PC-9 (cell line): Measurements from ENCODE around the gene DOCK6. TPM values are rescaled to one million over a fixed set of nuclear protein-coding genes. Genes with fewer than 3 reads are reported as not detected.

Experiments
- BruUV-seq: library from RNA; stranded (reverse); fragments of 400-500 nt; replicated peaks from 2 replicates; lab custom pipeline; 2021; lab: Mats Ljungman, UMichigan
- CTCF ChIA-PET: fragments of 300-600 bp; sonication (Branson Sonifier 250); formaldehyde crosslinking; loops from one replicate; lab custom pipeline; 2022; ENCODE audit warnings: antibody characterized with exemption; lab: Charles Lee
- POLR2A ChIA-PET: fragments of 300-600 bp; sonication (Branson Sonifier 250); formaldehyde crosslinking; loops from one replicate; lab custom pipeline; 2022; ENCODE audit warnings: antibody characterized with exemption; ENCODE audit not compliant: unreplicated experiment; lab: Charles Lee
- DNase-seq, 2 experiments: peaks; one replicate each; pipeline versions ENCODE4 v3.0.0 to v3.0.0-alpha.2; 2015 to 2022; ENCODE audit warnings: mixed read lengths in 1 of 2
- H2AFZ ChIP-seq: fragments of 200-600 bp; sonication (generic); 2 replicates; pipeline ENCODE4 v1.8.1; 2017; ENCODE audit warnings: antibody characterized with exemption
- H3F3A ChIP-seq: fragments of 200-600 bp; sonication (generic); 2 replicates; pipeline ENCODE4 v1.8.1; 2017; ENCODE audit warnings: antibody characterized with exemption, mild to moderate bottlenecking, low read depth; ENCODE audit not compliant: insufficient read depth
- H3K27ac ChIP-seq: fragments of 200-600 bp; sonication (generic); 2 replicates; pipeline ENCODE4 v1.6.1; 2016; ENCODE audit warnings: mixed run types
- H3K27me3 ChIP-seq: fragments of 200-600 bp; sonication (generic); 2 replicates; pipeline ENCODE4 v1.6.1; 2016; ENCODE audit warnings: low read depth, mixed run types; ENCODE audit not compliant: insufficient read depth
- H3K36me3 ChIP-seq: fragments of 200-600 bp; sonication (generic); 2 replicates; pipeline ENCODE4 v1.6.1; 2016; ENCODE audit warnings: low read depth, mixed run types
- H3K4me1 ChIP-seq: fragments of 200-600 bp; sonication (generic); replicated peaks from 2 replicates; pipeline ENCODE4 v1.6.1; 2016; ENCODE audit warnings: mixed run types; ENCODE audit not compliant: insufficient read depth
- H3K4me2 ChIP-seq: fragments of 200-600 bp; sonication (generic); 2 replicates; pipeline ENCODE4 v1.6.1; 2017; ENCODE audit warnings: mixed run types
- H3K4me3 ChIP-seq: fragments of 200-600 bp; sonication (generic); 2 replicates; pipeline ENCODE4 v1.6.1; 2016; ENCODE audit warnings: mixed run types
- H3K79me2 ChIP-seq: fragments of 200-600 bp; sonication (generic); 2 replicates; pipeline ENCODE4 v1.6.1; 2017; ENCODE audit warnings: low read depth, mixed run types
- H3K9me2 ChIP-seq: fragments of 200-600 bp; sonication (generic); 2 replicates; pipeline ENCODE4 v1.8.1; 2017; ENCODE audit warnings: mild to moderate bottlenecking; ENCODE audit not compliant: insufficient read depth
- H3K9me3 ChIP-seq: fragments of 200-600 bp; sonication (generic); 2 replicates; pipeline ENCODE4 v1.8.1; 2016; ENCODE audit warnings: low read depth; ENCODE audit not compliant: insufficient read depth
- H4K20me1 ChIP-seq: fragments of 200-600 bp; sonication (generic); 2 replicates; pipeline ENCODE4 v1.8.1; 2017; ENCODE audit not compliant: insufficient read depth
- EZH2 ChIP-seq: fragments of 200-600 bp; sonication (generic); IDR thresholded peaks from 2 replicates; pipeline ENCODE4 v1.8.0; 2017; ENCODE audit warnings: antibody characterized with exemption, low read depth
- intact Hi-C: fragments of 100-400 bp; cut with micrococcal nuclease; formaldehyde crosslinking; loops from one replicate; pipeline ENCODE4 v1.10.0; 2022; ENCODE audit not compliant: unreplicated experiment
- total RNA-seq: library from RNA; stranded (reverse); gene quantifications from 2 replicates; pipeline ENCODE4 v1.2.3, GENCODE V29; 2021
- TF ChIP-seq, protein P1 (sequence below): fragments of 200-600 bp; sonication (generic); conservative IDR thresholded peaks from 2 replicates; pipeline ENCODE4 v1.6.1; 2017; ENCODE audit warnings: mixed run types, antibody characterized with exemption, mild to moderate bottlenecking, moderate library complexity

The DOCK6 gene
- total RNA-seq, 1 experiment from 2014 or later = 32.5 TPM

DNA sequence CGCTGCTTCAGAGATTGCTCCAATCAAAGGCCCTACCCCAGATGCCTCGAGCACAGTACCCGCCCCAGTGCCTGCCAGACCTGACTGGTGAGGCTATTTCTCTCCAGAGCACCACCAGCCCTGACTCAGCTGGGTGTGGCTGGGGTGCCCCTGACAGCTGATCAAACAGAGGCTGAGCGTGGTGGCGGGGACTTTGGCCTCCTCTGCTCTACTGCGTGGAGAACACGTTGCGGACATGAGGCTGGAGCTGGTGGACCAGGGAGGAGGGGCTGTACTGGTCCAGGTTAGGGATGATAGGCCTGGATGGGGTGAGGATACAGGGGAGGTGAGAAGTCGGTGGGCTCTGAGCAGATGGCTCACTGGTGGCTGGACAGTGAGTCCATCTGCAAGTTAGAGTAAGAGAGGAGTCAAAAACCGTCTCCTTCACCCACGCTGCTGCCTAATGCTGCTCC, 3.5 kb upstream of the DOCK6 start:
- no peak overlapping the region for H3K4me3 ChIP-seq
- CTCF ChIA-PET = interaction anchor here (0.6 to 0.7 kb wide), 4 partner anchors 24 to 302 kb away, joined by 3 to 16 read pairs (median 6); partner anchors contain the start of gene EPOR
- peak; percentile 87 to 97 for DNase-seq
- no peaks in the 10 kb centered on the region for H3K79me2 ChIP-seq
- no peaks in the 10 kb centered on the region for H3K9me2 ChIP-seq
- POLR2A ChIA-PET = no interaction called here
- no peak for TF ChIP-seq EZH2
- TF ChIP-seq, protein P1, sequence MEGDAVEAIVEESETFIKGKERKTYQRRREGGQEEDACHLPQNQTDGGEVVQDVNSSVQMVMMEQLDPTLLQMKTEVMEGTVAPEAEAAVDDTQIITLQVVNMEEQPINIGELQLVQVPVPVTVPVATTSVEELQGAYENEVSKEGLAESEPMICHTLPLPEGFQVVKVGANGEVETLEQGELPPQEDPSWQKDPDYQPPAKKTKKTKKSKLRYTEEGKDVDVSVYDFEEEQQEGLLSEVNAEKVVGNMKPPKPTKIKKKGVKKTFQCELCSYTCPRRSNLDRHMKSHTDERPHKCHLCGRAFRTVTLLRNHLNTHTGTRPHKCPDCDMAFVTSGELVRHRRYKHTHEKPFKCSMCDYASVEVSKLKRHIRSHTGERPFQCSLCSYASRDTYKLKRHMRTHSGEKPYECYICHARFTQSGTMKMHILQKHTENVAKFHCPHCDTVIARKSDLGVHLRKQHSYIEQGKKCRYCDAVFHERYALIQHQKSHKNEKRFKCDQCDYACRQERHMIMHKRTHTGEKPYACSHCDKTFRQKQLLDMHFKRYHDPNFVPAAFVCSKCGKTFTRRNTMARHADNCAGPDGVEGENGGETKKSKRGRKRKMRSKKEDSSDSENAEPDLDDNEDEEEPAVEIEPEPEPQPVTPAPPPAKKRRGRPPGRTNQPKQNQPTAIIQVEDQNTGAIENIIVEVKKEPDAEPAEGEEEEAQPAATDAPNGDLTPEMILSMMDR = no peak
- intact Hi-C loops = no loop called here
- H3K27me3 ChIP-seq = no peaks in the 10 kb centered on the region
- H4K20me1 ChIP-seq = no peaks in the 10 kb centered on the region
- H3K4me2 ChIP-seq = peak overlapping the region; percentile 68
- H3K36me3 ChIP-seq = no peaks in the 10 kb centered on the region
- no peak overlapping the region for H2AFZ ChIP-seq
- peaks cover 24% of the 10 kb centered on the region for H3F3A ChIP-seq
- peaks cover 24% of the 10 kb centered on the region for H3K4me1 ChIP-seq
- no peaks in the 10 kb centered on the region for H3K9me3 ChIP-seq
- no TSS peak for BruUV-seq
- H3K27ac ChIP-seq = peak overlapping the region; percentile 62

GRCh38 chr19:11265177-11265784, 3.0 kb upstream of the DOCK6 start:
- H3K4me1 ChIP-seq = peaks cover 24% of the 10 kb centered on the region
- H2AFZ ChIP-seq = no peak overlapping the region
- peak overlapping the region; percentile 62 for H3K27ac ChIP-seq
- H3F3A ChIP-seq = peaks cover 24% of the 10 kb centered on the region
- ChIA-PET CTCF (interaction anchor here (0.6 kb wide), 2 partner anchors 226 to 302 kb away, joined by 3 to 4 read pairs; no protein-coding TSS in a partner anchor), POLR2A (no interaction called here)
- no peaks in the 10 kb centered on the region for H4K20me1 ChIP-seq
- no peaks in the 10 kb centered on the region for H3K9me3 ChIP-seq
- no peaks in the 10 kb centered on the region for H3K79me2 ChIP-seq
- intact Hi-C loops = no loop called here
- no peak for DNase-seq
- TF ChIP-seq, protein P1 = no peak
- no peak for TF ChIP-seq EZH2
- no peaks in the 10 kb centered on the region for H3K36me3 ChIP-seq
- no peaks in the 10 kb centered on the region for H3K9me2 ChIP-seq
- H3K4me2 ChIP-seq = peak overlapping the region; percentile 68
- H3K4me3 ChIP-seq = peak overlapping the region; percentile 1; the same call in 1 of the 2 replicates
- TSS peak; percentile 68 for BruUV-seq
- H3K27me3 ChIP-seq = no peaks in the 10 kb centered on the region

DNA sequence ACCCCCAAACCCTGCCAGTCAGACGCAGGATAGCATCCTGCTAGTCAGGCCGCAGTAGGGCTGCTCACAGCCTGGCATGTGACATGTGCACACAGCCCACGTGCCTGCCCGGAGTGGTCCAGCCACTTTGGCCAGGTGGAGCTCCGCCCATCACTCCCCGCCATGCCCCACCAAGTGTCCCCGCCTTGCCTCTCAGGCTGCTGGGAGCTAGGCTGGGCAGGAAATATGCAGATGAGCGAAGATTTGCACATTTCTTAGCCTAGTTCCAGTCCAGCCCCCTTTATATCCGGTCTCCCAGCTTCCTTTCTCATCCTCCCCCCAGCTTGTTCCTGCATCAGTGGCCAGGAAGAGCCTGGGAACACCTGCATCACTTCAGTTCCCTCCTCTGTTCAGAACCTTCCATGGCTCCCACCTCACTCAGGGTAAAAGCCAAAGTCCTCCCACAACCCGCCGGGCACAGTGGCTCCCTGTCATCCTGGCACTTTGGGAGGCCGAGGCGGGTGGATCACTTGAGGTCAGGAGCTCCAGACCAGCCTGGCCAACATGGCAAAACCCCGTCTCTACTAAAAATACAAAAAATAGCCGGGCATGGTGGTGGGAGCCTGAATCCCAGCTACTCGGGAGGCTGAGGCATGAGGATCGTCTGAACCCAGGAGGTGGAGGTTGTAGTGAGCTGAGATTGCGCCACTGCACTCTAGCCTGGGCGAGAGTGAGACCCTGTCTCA, 2.3 kb upstream of the DOCK6 start:
- ChIA-PET CTCF (interaction anchor here (0.6 kb wide), 2 partner anchors 29 to 131 kb away, joined by 3 to 12 read pairs; no protein-coding TSS in a partner anchor), POLR2A (interaction anchor here (0.6 to 0.7 kb wide), 6 partner anchors 61 to 931 kb away, joined by 5 to 15 read pairs (median 6); partner anchors contain the start of gene TMEM205)
- no peaks in the 10 kb centered on the region for H3K36me3 ChIP-seq
- intact Hi-C loops = no loop called here
- H2AFZ ChIP-seq = 0 out of 2 replicates have a peak overlapping the region, but pooled peaks have one; percentile 39
- TF ChIP-seq, protein P1 = no peak
- TF ChIP-seq EZH2 = no peak
- H3K79me2 ChIP-seq = no peaks in the 10 kb centered on the region
- H3K4me1 ChIP-seq = peaks cover 24% of the 10 kb centered on the region
- BruUV-seq = TSS peak; percentile 76
- no peaks in the 10 kb centered on the region for H4K20me1 ChIP-seq
- H3K4me2 ChIP-seq = peak overlapping the region; percentile 68
- H3K27me3 ChIP-seq = no peaks in the 10 kb centered on the region
- H3K4me3 ChIP-seq = no peak overlapping the region
- H3F3A ChIP-seq = peaks cover 24% of the 10 kb centered on the region
- no peaks in the 10 kb centered on the region for H3K9me2 ChIP-seq
- peak overlapping the region; percentile 62 for H3K27ac ChIP-seq
- no peaks in the 10 kb centered on the region for H3K9me3 ChIP-seq
- peak; percentile 90 to 94 for DNase-seq
